ENCODE data around the gene PTPRN. TPM values are rescaled to one million over a fixed set of nuclear protein-coding genes. Genes with fewer than 3 reads are reported as not detected.
A peak's percentile ranks its signal among the peaks of the same experiment; 100 is the strongest.

Gene PTPRN
- total RNA-seq (ENCODE audit: low replicate concordance) = 0.60 and 4.2 TPM in 2 replicates

- Histone ChIP-seq H3K4me1 (peaks cover 3% of the 10 kb centered on the region), H2AFZ (replicated peaks) (no peak within 1 kb of the TSS), H3K9me3 (ENCODE audit: low read depth) (no peaks in the 10 kb centered on the region), H3K27ac (no peak within 1 kb of the TSS), H3F3A (ENCODE audit: low read depth) (peaks cover 5% of the 10 kb centered on the region), H3K4me2 (peak within 1 kb of the TSS; percentile 81), H3K79me2 (ENCODE audit: low read depth) (no peaks in the 10 kb centered on the region), H3K9ac (no peak within 1 kb of the TSS), H3K4me3 (peak within 1 kb of the TSS; percentile 49), H3K27me3 (peaks cover 73% of the 10 kb centered on the region), H4K20me1 (ENCODE audit: low read depth) (peaks cover 32% of the 10 kb centered on the region), H3K36me3 (no peaks in the 10 kb centered on the region)
- Mint-ChIP-seq H3K4me3 (peak within 1 kb of the TSS; percentile 77), H3K27ac (no peak within 1 kb of the TSS), H3K27me3 (ENCODE audit: insufficient read depth, low read depth) (peaks cover 45% of the 10 kb centered on the region), H3K9me3 (peaks cover 4% of the 10 kb centered on the region), H3K4me1 (peaks cover 9% of the 10 kb centered on the region), H3K36me3 (no peaks in the 10 kb centered on the region)
- TF ChIP-seq CTCF (IDR thresholded peaks at IDR 0.05) (no peak), EZH2 (IDR thresholded peaks at IDR 0.05) (peak; percentile 31), EZH2phosphoT487 (IDR thresholded peaks at IDR 0.05) (peak; percentile 32)
- peak; percentile 87 for DNase-seq (ENCODE audit: low spot score)
Measured at GRCh38 chr2:219309278-219309677, at the start of gene PTPRN. TSS of gene PTPRN (minus strand) at chr2:219309401. CDS start at chr2:219309332, 69 bp downstream.

- Mint-ChIP-seq H3K4me3 (no peak overlapping the region), H3K9me3 (no peaks in the 10 kb centered on the region), H3K27ac (no peak overlapping the region), H3K27me3 (ENCODE audit: insufficient read depth, low read depth) (peaks cover 54% of the 10 kb centered on the region), H3K36me3 (peaks cover 2% of the 10 kb centered on the region), H3K4me1 (peaks cover 5% of the 10 kb centered on the region)
- peak overlapping the region; percentile 83 for H3K4me2 ChIP-seq
- peak overlapping the region; percentile 64 for H2AFZ ChIP-seq (replicated peaks)
- no peaks in the 10 kb centered on the region for H3K9me3 ChIP-seq (ENCODE audit: low read depth)
- peaks cover 8% of the 10 kb centered on the region for H3K4me1 ChIP-seq
- peak; percentile 69 for DNase-seq (ENCODE audit: low spot score)
- peaks cover 90% of the 10 kb centered on the region for H3K27me3 ChIP-seq
- TF ChIP-seq CTCF (IDR thresholded peaks at IDR 0.05) (no peak), EZH2 (IDR thresholded peaks at IDR 0.05) (peak; percentile 89), EZH2phosphoT487 (IDR thresholded peaks at IDR 0.05) (peak; percentile 64)
- peak overlapping the region; percentile 40 for H3K4me3 ChIP-seq
- no peak overlapping the region for H3K9ac ChIP-seq
- no peaks in the 10 kb centered on the region for H3K79me2 ChIP-seq (ENCODE audit: low read depth)
- H4K20me1 ChIP-seq (ENCODE audit: low read depth) = no peaks in the 10 kb centered on the region
- no peak overlapping the region for H3K27ac ChIP-seq
- H3F3A ChIP-seq (ENCODE audit: low read depth) = no peaks in the 10 kb centered on the region
- H3K36me3 ChIP-seq = no peaks in the 10 kb centered on the region
Measured at GRCh38 chr2:219358170-219359075, 49.2 kb upstream of the PTPRN start.

- Histone ChIP-seq H3K79me2 (ENCODE audit: low read depth) (no peaks in the 10 kb centered on the region), H3K4me1 (peaks cover 8% of the 10 kb centered on the region), H2AFZ (replicated peaks) (no peak overlapping the region), H3K36me3 (no peaks in the 10 kb centered on the region), H3K9me3 (ENCODE audit: low read depth) (no peaks in the 10 kb centered on the region), H4K20me1 (ENCODE audit: low read depth) (no peaks in the 10 kb centered on the region), H3K4me2 (no peak overlapping the region), H3K4me3 (no peak overlapping the region), H3K27me3 (peaks cover 85% of the 10 kb centered on the region), H3K27ac (no peak overlapping the region), H3K9ac (no peak overlapping the region), H3F3A (ENCODE audit: low read depth) (no peaks in the 10 kb centered on the region)
- Mint-ChIP-seq H3K4me3 (no peak overlapping the region), H3K36me3 (peaks cover 2% of the 10 kb centered on the region), H3K9me3 (no peaks in the 10 kb centered on the region), H3K27ac (no peak overlapping the region), H3K4me1 (peaks cover 12% of the 10 kb centered on the region), H3K27me3 (ENCODE audit: insufficient read depth, low read depth) (peaks cover 51% of the 10 kb centered on the region)
- TF ChIP-seq CTCF (IDR thresholded peaks at IDR 0.05) = no peak
- no peak for TF ChIP-seq EZH2 (IDR thresholded peaks at IDR 0.05)
- TF ChIP-seq EZH2phosphoT487 (IDR thresholded peaks at IDR 0.05) = no peak
- no peak for DNase-seq (ENCODE audit: low spot score)
Measured at GRCh38 chr2:219356834-219357233, 47.6 kb upstream of the PTPRN start.

Data from neural progenitor cell (in vitro differentiated cells).